Measurements from ENCODE around the gene SAMMSON. TPM values are rescaled to one million over a fixed set of nuclear protein-coding genes. Genes with fewer than 3 reads are reported as not detected.

Gene SAMMSON
- total RNA-seq, 2 donors from 2014 or later: not detected

DNA sequence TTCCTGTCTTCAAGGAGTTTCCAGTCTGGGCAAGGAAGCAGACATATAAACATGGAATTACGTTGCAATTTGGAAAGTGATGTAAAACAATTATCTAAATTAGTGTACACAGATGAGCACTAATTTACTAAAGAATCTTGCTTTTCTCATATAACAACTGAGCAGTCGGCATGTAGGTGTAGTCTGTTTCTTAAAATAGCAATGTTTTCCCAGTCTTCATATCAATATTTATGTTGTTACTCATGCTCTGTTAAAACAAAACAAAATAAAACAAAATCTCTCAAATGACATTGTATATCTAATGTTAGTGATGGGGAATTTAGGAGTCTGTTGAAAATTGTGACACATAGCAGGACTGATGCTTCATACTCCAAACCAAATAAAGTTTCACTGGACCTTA lies 75.6 kb downstream of the SAMMSON start:
- H3K27me3 Mint-ChIP-seq (ENCODE audit: low read depth): peaks cover 26% of the 10 kb centered on the region
- H3K4me1 Mint-ChIP-seq (ENCODE audit: low read depth): no peaks in the 10 kb centered on the region
- no peak for DNase-seq
- no peak for ATAC-seq (replicated peaks in 1 of 2)
- no peak overlapping the region for H3K4me3 Mint-ChIP-seq
- H3K27ac Mint-ChIP-seq: no peak overlapping the region
- H3K36me3 Mint-ChIP-seq (ENCODE audit: insufficient read depth in 2 of 2): no peaks in the 10 kb centered on the region
- no peaks in the 10 kb centered on the region for H3K9me3 Mint-ChIP-seq

- no peak for DNase-seq
- ATAC-seq (replicated peaks in 1 of 2): no peak
- Mint-ChIP-seq H3K36me3 (ENCODE audit: insufficient read depth in 2 of 2) (no peaks in the 10 kb centered on the region), H3K27ac (no peak overlapping the region), H3K27me3 (ENCODE audit: low read depth) (peaks cover 38% of the 10 kb centered on the region), H3K4me3 (no peak overlapping the region), H3K4me1 (ENCODE audit: low read depth) (no peaks in the 10 kb centered on the region), H3K9me3 (no peaks in the 10 kb centered on the region)
Measured at GRCh38 chr3:70076396-70076795, 76.9 kb downstream of the SAMMSON start.

GRCh38 chr3:70078778-70079177 lies 79.2 kb downstream of the SAMMSON start:
- H3K36me3 Mint-ChIP-seq (ENCODE audit: insufficient read depth in 2 of 2): no peaks in the 10 kb centered on the region
- H3K9me3 Mint-ChIP-seq: no peaks in the 10 kb centered on the region
- no peak overlapping the region for H3K4me3 Mint-ChIP-seq
- no peaks in the 10 kb centered on the region for H3K4me1 Mint-ChIP-seq (ENCODE audit: low read depth)
- H3K27me3 Mint-ChIP-seq (ENCODE audit: low read depth): peaks cover 32% of the 10 kb centered on the region
- H3K27ac Mint-ChIP-seq: no peak overlapping the region
- ATAC-seq (replicated peaks in 1 of 2) (no peak), DNase-seq (no peak)

DNA sequence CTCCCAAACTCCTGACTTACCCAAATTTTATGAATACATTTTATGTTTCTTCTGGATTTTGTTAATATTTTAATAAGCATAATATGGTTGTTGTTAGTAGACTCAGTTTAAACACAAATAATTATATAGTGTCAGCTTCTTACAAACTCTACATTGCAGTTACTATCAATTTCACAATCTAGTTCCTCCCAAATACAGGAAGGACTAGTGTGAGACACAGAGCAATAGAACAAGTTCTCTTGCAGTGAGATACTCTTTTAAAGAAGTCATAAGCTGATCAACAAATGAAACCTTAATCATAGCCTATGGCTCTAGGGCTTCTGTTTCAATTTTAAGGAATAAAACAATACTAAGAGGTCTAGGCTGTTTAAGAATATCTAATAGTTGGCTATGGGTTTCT lies 86.1 kb downstream of the SAMMSON start:
- ATAC-seq (replicated peaks in 1 of 2) (no peak), DNase-seq (no peak)
- Mint-ChIP-seq H3K27ac (no peak overlapping the region), H3K36me3 (ENCODE audit: insufficient read depth in 2 of 2) (no peaks in the 10 kb centered on the region), H3K4me1 (ENCODE audit: low read depth) (no peaks in the 10 kb centered on the region), H3K4me3 (no peak overlapping the region), H3K9me3 (no peaks in the 10 kb centered on the region), H3K27me3 (ENCODE audit: low read depth) (peaks cover 21% of the 10 kb centered on the region)

- ATAC-seq (replicated peaks in 1 of 2): no peak
Measured at GRCh38 chr3:70086336-70086735, 86.8 kb downstream of the SAMMSON start.

GRCh38 chr3:70090322-70090913 lies 90.9 kb downstream of the SAMMSON start:
- no peaks in the 10 kb centered on the region for H3K4me1 Mint-ChIP-seq (ENCODE audit: low read depth)
- no peaks in the 10 kb centered on the region for H3K36me3 Mint-ChIP-seq (ENCODE audit: insufficient read depth in 2 of 2)
- peaks cover 23% of the 10 kb centered on the region for H3K27me3 Mint-ChIP-seq (ENCODE audit: low read depth)
- H3K27ac Mint-ChIP-seq: no peak overlapping the region
- no peak for ATAC-seq (replicated peaks in 1 of 2)
- no peaks in the 10 kb centered on the region for H3K9me3 Mint-ChIP-seq
- DNase-seq: peak in 1 of 2 donors; percentile 5
- H3K4me3 Mint-ChIP-seq: no peak overlapping the region

More at GRCh38 chr3:70086336-70086735, 86.8 kb downstream of the SAMMSON start:
- H3K27ac Mint-ChIP-seq: no peak overlapping the region
- H3K27me3 Mint-ChIP-seq (ENCODE audit: low read depth): peaks cover 16% of the 10 kb centered on the region
- no peak overlapping the region for H3K4me3 Mint-ChIP-seq
- H3K36me3 Mint-ChIP-seq (ENCODE audit: insufficient read depth in 2 of 2): no peaks in the 10 kb centered on the region
- no peak for DNase-seq
- H3K4me1 Mint-ChIP-seq (ENCODE audit: low read depth): no peaks in the 10 kb centered on the region
- no peaks in the 10 kb centered on the region for H3K9me3 Mint-ChIP-seq

- Mint-ChIP-seq H3K9me3 (no peaks in the 10 kb centered on the region), H3K27ac (no peak overlapping the region), H3K36me3 (ENCODE audit: insufficient read depth in 2 of 2) (no peaks in the 10 kb centered on the region), H3K4me1 (ENCODE audit: low read depth) (peaks cover 5% of the 10 kb centered on the region), H3K4me3 (no peak overlapping the region), H3K27me3 (ENCODE audit: low read depth) (peaks cover 12% of the 10 kb centered on the region)
- ATAC-seq (replicated peaks in 1 of 2): no peak
- no peak for DNase-seq
Measured at GRCh38 chr3:70094197-70094596, 94.7 kb downstream of the SAMMSON start.

- Mint-ChIP-seq H3K4me3 (no peak overlapping the region), H3K27ac (no peak overlapping the region), H3K4me1 (ENCODE audit: low read depth) (peaks cover 5% of the 10 kb centered on the region), H3K27me3 (ENCODE audit: low read depth) (peaks cover 12% of the 10 kb centered on the region), H3K36me3 (ENCODE audit: insufficient read depth in 2 of 2) (no peaks in the 10 kb centered on the region), H3K9me3 (no peaks in the 10 kb centered on the region)
- no peak for ATAC-seq (replicated peaks in 1 of 2)
- no peak for DNase-seq
Measured at GRCh38 chr3:70095260-70095659, 95.7 kb downstream of the SAMMSON start.

DNA sequence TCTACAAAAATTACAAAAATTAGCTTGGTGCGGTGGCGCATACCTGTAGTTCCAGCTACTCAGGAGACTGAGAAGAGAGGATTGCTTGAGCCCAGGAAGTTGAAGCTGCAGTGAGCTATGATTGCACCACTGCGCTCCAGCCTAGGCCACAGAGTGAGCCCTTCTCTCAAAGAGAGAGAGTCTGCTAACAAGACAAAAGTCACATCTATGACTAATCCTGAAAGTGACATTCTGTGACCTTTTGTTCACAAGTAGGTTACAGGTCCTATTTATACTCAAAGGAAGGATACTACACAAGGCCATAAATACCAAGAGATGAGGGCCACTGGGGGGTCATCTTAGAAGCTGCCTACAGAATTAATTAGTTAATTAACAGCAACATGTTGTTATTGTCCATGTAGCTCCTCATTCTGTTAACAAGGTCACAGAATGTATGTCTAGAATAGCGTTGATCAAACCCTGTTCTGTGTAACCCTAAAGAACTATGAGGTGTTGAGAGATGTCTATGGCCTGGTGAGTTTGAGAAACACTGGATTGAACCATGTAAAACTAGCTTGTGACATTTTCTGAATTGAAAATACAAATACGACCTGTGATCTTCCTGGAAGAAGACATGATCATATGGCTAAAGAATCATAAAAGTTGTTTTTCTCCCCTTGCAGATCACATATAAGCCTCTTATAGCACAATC lies 97.0 kb downstream of the SAMMSON start:
- H3K27me3 Mint-ChIP-seq (ENCODE audit: low read depth): peaks cover 12% of the 10 kb centered on the region
- DNase-seq (no peak), ATAC-seq (replicated peaks in 1 of 2) (peak; percentile 59 to 66)
- no peaks in the 10 kb centered on the region for H3K9me3 Mint-ChIP-seq
- peaks cover 5% of the 10 kb centered on the region for H3K4me1 Mint-ChIP-seq (ENCODE audit: low read depth)
- no peaks in the 10 kb centered on the region for H3K36me3 Mint-ChIP-seq (ENCODE audit: insufficient read depth in 2 of 2)
- no peak overlapping the region for H3K27ac Mint-ChIP-seq
- no peak overlapping the region for H3K4me3 Mint-ChIP-seq

DNA sequence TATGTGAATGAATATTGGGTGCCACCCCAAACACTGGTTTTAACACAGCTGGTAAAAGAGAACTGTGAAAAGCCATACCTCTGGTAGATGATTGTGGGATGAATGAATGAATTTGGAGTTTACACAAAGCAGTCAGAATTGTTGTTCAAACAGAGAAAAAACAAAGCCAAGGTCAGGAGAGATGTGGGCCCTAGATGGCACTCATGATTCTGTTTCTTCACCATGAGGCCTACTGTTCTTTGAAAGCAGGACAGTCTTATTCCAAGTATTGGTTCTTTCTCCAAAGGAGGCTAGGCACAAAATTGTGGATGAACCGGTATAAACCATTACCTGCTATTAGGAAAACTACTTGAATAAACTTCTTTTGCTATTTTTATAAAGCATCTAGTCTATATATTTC lies 97.6 kb downstream of the SAMMSON start:
- DNase-seq (no peak), ATAC-seq (replicated peaks in 1 of 2) (no peak)
- Mint-ChIP-seq H3K27me3 (ENCODE audit: low read depth) (peaks cover 12% of the 10 kb centered on the region), H3K4me3 (no peak overlapping the region), H3K4me1 (ENCODE audit: low read depth) (peaks cover 5% of the 10 kb centered on the region), H3K36me3 (ENCODE audit: insufficient read depth in 2 of 2) (no peaks in the 10 kb centered on the region), H3K27ac (no peak overlapping the region), H3K9me3 (no peaks in the 10 kb centered on the region)

DNA sequence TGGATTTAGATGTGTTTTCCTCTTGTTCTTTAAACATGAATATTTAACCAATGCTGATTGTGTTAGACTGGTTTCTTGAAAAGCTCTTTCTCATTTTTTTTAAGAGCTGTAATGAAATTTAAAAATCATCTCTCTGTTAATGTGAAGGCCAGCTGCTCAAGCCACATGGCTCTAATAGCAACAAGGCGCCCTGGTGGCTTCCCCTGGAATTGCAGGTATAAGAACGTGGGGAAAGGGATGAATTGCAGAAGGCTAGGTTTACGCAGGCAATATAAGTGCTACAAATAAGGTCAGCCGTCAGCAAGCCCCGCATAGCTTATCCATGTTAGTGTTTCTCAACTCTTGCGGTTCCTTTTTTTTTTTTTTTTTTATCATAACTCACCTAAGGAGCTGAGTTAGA lies 108.5 kb downstream of the SAMMSON start:
- no peak overlapping the region for H3K27ac Mint-ChIP-seq
- no peaks in the 10 kb centered on the region for H3K36me3 Mint-ChIP-seq (ENCODE audit: insufficient read depth in 2 of 2)
- no peaks in the 10 kb centered on the region for H3K4me1 Mint-ChIP-seq (ENCODE audit: low read depth)
- no peak overlapping the region for H3K4me3 Mint-ChIP-seq
- peaks cover 19% of the 10 kb centered on the region for H3K27me3 Mint-ChIP-seq (ENCODE audit: low read depth)
- no peaks in the 10 kb centered on the region for H3K9me3 Mint-ChIP-seq
- ATAC-seq (replicated peaks in 1 of 2): no peak
- peak; percentile 4 to 6 for DNase-seq

DNA sequence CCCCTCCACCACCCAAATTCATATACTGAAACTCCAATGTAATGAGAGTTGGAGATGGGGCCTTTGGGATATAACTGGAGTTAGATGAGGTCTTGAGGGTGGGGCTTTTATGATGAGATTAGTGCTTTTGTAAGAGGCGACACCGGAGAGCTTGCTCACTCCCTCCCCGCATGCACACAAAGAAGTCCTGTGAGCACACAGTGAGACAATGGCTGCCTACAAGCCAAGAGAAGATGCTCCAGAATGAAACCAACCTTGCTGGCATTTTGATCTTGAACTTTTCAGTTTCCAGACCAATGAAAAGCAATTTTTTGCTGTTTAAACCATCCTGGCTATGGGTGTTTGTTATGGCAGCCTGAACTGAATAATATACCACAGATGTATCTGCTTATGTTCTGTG lies 109.0 kb downstream of the SAMMSON start:
- Mint-ChIP-seq H3K27ac (no peak overlapping the region), H3K4me3 (no peak overlapping the region), H3K27me3 (ENCODE audit: low read depth) (peaks cover 19% of the 10 kb centered on the region), H3K36me3 (ENCODE audit: insufficient read depth in 2 of 2) (no peaks in the 10 kb centered on the region), H3K9me3 (no peaks in the 10 kb centered on the region), H3K4me1 (ENCODE audit: low read depth) (no peaks in the 10 kb centered on the region)
- DNase-seq (no peak), ATAC-seq (replicated peaks in 1 of 2) (no peak)

DNA sequence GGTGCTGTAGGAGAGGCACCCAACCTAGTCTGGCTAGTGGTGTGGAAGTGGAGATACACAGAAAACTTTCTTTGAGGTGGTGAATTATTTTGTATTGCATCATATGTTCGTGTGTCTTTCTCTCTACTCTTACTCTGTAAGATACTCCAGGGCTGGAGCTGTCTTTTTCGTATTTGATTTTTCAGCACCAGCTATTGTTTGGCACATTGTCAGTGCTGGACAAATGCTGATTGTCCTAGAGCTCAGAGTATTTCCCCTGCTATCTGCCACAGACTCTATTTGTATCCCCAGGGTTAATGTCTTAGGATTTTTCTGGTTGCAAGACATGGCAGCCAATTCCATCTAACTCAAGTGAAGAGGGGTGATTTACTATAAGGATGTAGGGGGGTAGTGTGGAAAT lies 110.5 kb downstream of the SAMMSON start:
- no peaks in the 10 kb centered on the region for H3K9me3 Mint-ChIP-seq
- no peaks in the 10 kb centered on the region for H3K36me3 Mint-ChIP-seq (ENCODE audit: insufficient read depth in 2 of 2)
- no peak overlapping the region for H3K4me3 Mint-ChIP-seq
- peaks cover 14% of the 10 kb centered on the region for H3K27me3 Mint-ChIP-seq (ENCODE audit: low read depth)
- ATAC-seq (replicated peaks in 1 of 2) (no peak), DNase-seq (no peak)
- no peak overlapping the region for H3K27ac Mint-ChIP-seq
- no peaks in the 10 kb centered on the region for H3K4me1 Mint-ChIP-seq (ENCODE audit: low read depth)

- DNase-seq (no peak), ATAC-seq (replicated peaks in 1 of 2) (no peak)
- Mint-ChIP-seq H3K27ac (no peak overlapping the region), H3K9me3 (no peaks in the 10 kb centered on the region), H3K36me3 (ENCODE audit: insufficient read depth in 2 of 2) (no peaks in the 10 kb centered on the region), H3K4me3 (no peak overlapping the region), H3K27me3 (ENCODE audit: low read depth) (peaks cover 19% of the 10 kb centered on the region), H3K4me1 (ENCODE audit: low read depth) (no peaks in the 10 kb centered on the region)
Measured at GRCh38 chr3:70111411-70111810, 111.9 kb downstream of the SAMMSON start.

Measured in activated T-cell treated with anti-CD3 and anti-CD28 coated beads, Interleukin-2, amount 50 U/mL, for 72 hours (primary cell).